GM21737 (cell line): ENCODE data around the gene BPIFB1.

Experiments
- ATAC-seq: cut with Tn5 transposase; IDR thresholded peaks from one replicate; pipeline ENCODE4 v1.9.1; 2021; ENCODE audit warnings: mild to moderate bottlenecking, moderate library complexity; ENCODE audit not compliant: unreplicated experiment

BPIFB1 gene, protein sequence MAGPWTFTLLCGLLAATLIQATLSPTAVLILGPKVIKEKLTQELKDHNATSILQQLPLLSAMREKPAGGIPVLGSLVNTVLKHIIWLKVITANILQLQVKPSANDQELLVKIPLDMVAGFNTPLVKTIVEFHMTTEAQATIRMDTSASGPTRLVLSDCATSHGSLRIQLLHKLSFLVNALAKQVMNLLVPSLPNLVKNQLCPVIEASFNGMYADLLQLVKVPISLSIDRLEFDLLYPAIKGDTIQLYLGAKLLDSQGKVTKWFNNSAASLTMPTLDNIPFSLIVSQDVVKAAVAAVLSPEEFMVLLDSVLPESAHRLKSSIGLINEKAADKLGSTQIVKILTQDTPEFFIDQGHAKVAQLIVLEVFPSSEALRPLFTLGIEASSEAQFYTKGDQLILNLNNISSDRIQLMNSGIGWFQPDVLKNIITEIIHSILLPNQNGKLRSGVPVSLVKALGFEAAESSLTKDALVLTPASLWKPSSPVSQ

GRCh38 chr20:33282991-33283555 is at the start of gene BPIFB1:
TSS of gene BPIFB1 (plus strand) at chr20:33283214. CDS start at chr20:33286074, 2,860 bp downstream.
- ATAC-seq, result no peak

DNA sequence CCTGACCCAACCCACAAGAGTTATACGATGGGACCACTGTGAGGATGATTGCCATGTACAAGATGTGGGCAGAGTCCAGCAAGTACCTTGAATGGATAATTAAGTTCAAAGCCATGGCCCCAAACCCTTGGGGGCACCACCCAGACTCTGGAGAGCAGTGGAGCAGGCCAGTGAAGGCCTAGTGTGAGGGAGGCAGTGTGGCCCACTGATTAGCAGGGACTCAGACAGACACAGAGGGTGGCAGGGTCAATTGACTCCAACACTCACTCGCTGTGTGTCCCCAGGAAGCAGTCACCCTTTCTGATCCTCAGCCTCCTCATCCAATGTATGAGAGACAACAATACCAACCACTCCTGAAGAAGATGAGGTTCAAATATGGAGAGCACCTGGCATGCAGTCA is 49.0 kb upstream of the BPIFB1 start:
- ATAC-seq, result no peak

DNA sequence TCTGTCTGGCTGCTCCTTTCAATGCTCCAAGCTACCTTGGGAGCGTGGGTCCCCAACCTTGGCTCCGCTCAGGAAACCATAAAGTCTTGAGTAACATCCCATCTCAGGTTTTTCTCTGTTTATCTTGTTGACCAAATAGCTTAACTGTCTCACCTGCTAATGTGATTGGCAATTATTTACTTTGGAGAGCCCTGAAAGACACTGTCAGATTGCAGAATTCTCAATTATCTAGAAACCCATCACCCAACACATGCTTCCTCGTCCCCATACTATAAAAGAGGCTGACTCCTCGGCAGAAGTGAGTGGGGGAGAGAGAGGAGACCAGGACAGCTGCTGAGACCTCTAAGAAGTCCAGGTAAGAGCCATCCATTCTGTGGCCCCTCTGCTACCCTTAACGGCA is 47.3 kb upstream of the BPIFB1 start, which contains the start of gene BPIFA1:
TSS of gene BPIFA1 (plus strand) at position 301 of the 400 bp plus-strand sequence. CDS start 1,716 bp downstream, outside the sequence.
- ATAC-seq, result no peak

DNA sequence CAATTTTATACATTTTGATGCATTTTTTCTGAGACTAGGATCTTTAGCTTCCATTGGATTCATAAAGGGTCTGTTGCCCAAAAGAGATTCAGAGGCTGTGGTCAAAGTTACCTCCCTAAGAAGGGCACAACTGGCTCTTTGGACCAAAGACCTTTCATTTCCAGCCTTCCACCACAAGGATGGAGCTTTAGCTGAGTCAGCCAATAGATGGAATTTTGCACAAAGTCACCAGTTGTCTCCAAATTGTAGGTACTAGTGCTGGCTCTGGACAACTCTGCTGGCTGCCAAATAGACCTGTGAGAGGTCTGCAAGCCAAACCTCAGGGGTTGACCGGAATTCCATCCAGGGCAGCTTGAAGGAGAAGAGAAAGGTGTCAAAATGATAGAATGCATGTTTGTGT is 46.7 kb upstream of the BPIFB1 start:
- no peak for ATAC-seq

- no peak for ATAC-seq
Measured at GRCh38 chr20:33237989-33238388, 45.0 kb upstream of the BPIFB1 start.

DNA sequence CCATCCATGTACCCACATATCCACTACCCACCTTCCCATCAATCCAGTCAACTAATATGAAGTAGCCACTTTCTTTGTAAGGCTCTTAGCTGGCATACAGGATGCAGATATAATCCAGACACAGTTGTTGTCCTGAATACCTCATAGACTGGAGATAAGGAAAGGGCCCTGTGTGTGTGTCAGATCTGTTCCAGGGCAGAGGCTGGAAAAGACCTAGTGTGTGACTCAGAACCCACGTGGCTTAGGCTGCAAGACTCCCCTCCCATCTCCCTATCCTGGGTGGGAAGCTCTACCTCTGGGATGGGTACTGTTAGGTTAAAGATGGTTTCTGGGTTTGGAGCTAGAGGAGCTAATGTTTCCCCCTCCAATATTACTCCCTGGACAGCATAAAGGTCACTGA is 43.6 kb upstream of the BPIFB1 start:
- no peak for ATAC-seq

- ATAC-seq, result no peak
Measured at GRCh38 chr20:33239979-33240736, 42.9 kb upstream of the BPIFB1 start.

DNA sequence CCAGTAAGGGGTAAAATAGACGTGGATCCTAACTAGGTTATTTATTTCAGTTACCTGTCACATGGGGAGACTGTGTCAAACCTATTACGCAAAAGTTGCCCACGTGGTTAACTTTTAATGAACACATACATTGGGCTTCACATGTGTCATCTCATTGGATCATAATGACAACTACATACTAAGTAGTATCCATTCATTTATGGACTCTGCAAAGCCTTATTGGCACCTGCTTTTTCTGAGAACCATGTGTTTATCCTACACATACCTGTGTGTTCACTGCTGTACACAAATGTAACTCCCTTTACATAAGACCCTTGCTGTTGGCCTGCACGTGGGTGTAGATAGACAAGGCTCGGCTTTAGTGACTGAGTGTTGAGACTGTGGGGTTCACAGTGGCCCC is 42.1 kb upstream of the BPIFB1 start:
- no peak for ATAC-seq

DNA sequence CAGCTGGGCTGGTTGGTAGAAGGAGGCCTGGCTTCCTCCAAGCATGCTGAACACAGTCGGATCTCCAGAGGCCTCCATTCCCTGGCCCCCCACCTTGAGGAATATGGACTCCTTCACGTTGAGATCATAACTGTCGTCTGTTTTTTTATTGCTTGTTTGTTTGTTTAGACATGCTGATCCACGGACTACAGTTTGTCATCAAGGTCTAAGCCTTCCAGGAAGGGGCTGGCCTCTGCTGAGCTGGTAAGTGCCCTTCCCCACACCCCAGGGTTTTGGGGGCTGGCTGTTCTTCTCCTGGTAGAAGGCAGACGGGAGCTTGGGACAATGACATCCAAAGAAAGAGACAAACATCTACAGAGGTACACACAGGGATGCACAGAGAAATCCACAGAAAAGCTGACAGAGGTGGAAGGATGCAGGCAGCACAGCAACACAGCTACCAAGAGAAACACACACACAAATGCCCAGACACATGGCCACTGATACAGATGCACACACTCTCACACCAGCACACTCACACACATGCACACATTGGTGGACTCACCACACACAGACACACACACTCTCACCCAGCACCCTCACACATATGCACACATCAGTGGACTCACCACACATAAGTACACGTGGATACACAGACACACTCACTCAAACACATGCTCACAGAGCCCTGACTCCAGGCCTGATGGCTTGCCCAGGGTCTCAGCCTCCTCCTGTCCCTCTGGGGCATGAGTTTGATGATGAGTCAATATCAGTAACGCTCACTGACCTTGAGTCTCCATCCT is 40.5 kb upstream of the BPIFB1 start:
- no peak for ATAC-seq

- ATAC-seq, result no peak
Measured at GRCh38 chr20:33246077-33246476, 36.9 kb upstream of the BPIFB1 start.

DNA sequence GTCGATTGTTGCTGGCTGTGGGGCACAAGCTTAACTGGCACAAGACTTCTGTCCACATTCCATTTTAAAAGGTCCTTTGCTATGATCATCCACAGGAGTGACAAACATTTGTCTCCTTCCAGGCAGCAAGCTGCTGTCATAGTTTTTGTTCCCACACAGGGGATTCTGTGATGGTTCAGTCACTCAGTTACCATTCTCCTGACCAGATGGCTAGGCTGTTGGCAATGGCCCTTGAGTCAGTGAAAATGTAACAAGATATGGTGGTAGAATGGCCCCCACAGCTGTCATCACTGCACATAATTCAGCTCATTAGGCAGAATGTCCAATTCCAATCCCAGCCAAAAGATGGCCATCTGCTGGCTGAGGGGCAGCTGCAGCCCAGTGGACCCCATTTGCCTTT is 33.6 kb upstream of the BPIFB1 start:
- no peak for ATAC-seq

DNA sequence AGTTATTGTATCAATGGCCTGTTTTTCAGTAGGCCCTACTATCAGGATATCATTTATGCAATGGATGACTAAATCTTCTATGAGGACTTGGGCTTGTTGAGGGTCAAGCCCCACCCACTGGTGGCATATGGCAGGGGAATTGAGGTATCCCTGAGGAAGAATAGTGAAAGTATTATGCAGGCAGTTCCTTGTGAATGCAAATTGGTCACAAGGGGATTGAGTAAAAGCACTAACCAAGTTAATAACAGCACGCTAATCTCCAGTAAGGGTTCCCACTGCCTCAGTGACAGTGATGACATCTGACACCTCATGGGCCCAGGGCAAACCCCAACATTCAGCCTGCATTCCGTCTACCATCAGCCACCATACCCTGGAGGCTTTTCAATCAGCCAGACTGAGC is 32.3 kb upstream of the BPIFB1 start:
- ATAC-seq, result no peak

- ATAC-seq, result no peak
Measured at GRCh38 chr20:33251496-33251895, 31.5 kb upstream of the BPIFB1 start.

DNA sequence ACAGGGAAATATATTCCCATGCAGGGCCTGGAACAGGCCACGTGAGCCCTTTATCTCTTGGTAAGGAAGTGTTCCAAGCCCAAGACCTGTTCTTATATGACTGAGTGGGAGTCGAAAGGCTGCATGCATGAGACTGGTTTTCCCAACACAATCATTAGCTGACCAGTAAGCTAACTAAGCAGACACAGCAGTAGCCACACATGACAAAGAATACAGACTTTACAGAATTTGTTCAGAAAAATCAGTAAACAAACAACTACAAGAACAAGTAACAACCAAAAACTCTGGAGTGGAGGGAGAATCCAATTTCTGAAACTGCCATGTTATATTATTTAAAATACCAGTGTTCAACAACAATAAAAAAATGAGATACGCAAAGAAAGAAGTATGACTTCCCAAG is 30.6 kb upstream of the BPIFB1 start:
- no peak for ATAC-seq

DNA sequence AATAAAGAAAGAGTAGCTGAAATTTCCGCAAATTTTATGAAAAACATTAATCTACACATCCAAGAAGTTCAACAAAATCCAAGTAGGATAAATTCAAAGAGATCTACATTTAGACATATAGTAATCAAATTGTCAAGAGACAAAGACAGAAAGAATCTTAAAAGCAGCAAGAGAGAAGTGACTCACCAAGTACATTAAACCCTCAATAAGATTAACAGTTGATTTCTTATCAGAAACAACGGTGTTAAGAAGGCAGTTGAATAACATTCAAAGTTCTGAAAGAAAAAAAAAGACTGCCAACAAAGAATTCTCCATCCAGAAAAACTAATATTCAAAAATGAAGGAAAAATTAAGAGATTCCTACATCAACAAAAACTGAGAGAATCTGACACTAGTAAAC is 28.0 kb upstream of the BPIFB1 start:
- ATAC-seq, result no peak

- no peak for ATAC-seq
Measured at GRCh38 chr20:33257237-33257636, 25.8 kb upstream of the BPIFB1 start.

DNA sequence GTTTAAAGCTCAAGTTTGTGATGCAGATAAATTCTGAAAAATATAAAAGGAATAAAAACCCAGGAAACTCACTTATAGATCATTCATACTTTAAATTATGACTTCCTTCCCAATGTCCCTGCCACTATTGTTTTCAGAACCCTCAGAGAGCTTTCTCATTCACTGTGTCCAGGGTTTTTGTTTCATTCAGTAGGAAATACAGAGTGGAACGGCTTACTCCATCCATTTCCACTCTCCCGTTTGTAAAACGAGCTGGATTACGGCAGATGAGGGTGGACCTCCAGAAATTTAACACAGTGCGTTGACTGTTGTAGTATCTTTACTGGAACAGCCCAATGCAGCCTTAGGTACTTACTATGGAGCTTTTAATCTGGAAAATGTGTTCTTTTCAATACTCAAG is 23.6 kb upstream of the BPIFB1 start:
- no peak for ATAC-seq

- ATAC-seq, result no peak
Measured at GRCh38 chr20:33261465-33261864, 21.5 kb upstream of the BPIFB1 start.

- ATAC-seq, result no peak
Measured at GRCh38 chr20:33262658-33263065, 20.4 kb upstream of the BPIFB1 start.

- no peak for ATAC-seq
Measured at GRCh38 chr20:33263784-33264183, 19.2 kb upstream of the BPIFB1 start.

- ATAC-seq, result no peak
Measured at GRCh38 chr20:33267701-33268100, 15.3 kb upstream of the BPIFB1 start.
